CD14-positive monocyte (primary cell): ENCODE data around the gene CDCA4. TPM values are rescaled to one million over a fixed set of nuclear protein-coding genes. Genes with fewer than 3 reads are reported as not detected.

Experiments
- DNase-seq, 3 donors: peaks; one replicate each; pipeline ENCODE4 v3.0.0-alpha.2; 2011 to 2022
- H2AFZ ChIP-seq: 2 replicates; pipeline ENCODE4 v1.6.0; 2012; ENCODE audit warnings: mild to moderate bottlenecking, low read depth, low read length, inconsistent platforms; ENCODE audit not compliant: insufficient read depth, poor library complexity, severe bottlenecking
- H3K27ac ChIP-seq, 2 donors: 1 replicate in 1 of 2; 2 replicates in 1 of 2; pipeline ENCODE4 v1.5.1; 2012 to 2013; ENCODE audit warnings: low read length in 2 of 2, control low read depth in 1 of 2, inconsistent platforms in 1 of 2, low read depth in 1 of 2, mild to moderate bottlenecking in 1 of 2
- H3K27me3 ChIP-seq, 2 donors: one replicate each; pipeline versions ENCODE4 v1.6.0 to v1.6.1; 2011 to 2013; ENCODE audit warnings: low read length in 2 of 2; ENCODE audit not compliant: control insufficient read depth in 2 of 2, insufficient read depth in 2 of 2
- H3K36me3 ChIP-seq, 2 donors: replicated peaks in 1 of 2; 1 replicate in 1 of 2; 2 replicates in 1 of 2; pipeline versions ENCODE4 v1.5.1 to v1.6.1; 2012 to 2013; ENCODE audit warnings: low read length in 2 of 2, control low read depth in 1 of 2, inconsistent platforms in 1 of 2, mild to moderate bottlenecking in 1 of 2; ENCODE audit not compliant: insufficient read depth in 2 of 2, control insufficient read depth in 1 of 2
- H3K4me1 ChIP-seq, 2 donors: 1 replicate in 1 of 2; 2 replicates in 1 of 2; pipeline versions ENCODE4 v1.5.1 to v1.6.1; 2012 to 2013; ENCODE audit warnings: low read length in 2 of 2, control low read depth in 1 of 2, inconsistent platforms in 1 of 2, mild to moderate bottlenecking in 1 of 2, moderate library complexity in 1 of 2; ENCODE audit not compliant: insufficient read depth in 2 of 2, control insufficient read depth in 1 of 2
- H3K4me2 ChIP-seq: replicated peaks from 2 replicates; pipeline ENCODE3; 2012; ENCODE audit warnings: low read length, moderate library complexity, mild to moderate bottlenecking; ENCODE audit not compliant: poor library complexity, severe bottlenecking; ENCODE audit errors: extremely low read depth
- H3K4me3 ChIP-seq, 3 experiments: fragments of 200-600 bp in 1 of 3; sonication (generic) in 1 of 3; replicated peaks in 1 of 3; 1 replicate in 2 of 3; 2 replicates in 1 of 3; pipeline ENCODE4 v1.5.1; 2011 to 2013; ENCODE audit warnings: low read length in 3 of 3, mild to moderate bottlenecking in 3 of 3, control low read depth in 2 of 3, low read depth in 2 of 3, inconsistent platforms in 1 of 3, moderate library complexity in 1 of 3
- H3K79me2 ChIP-seq: 2 replicates; pipeline ENCODE4 v1.6.0; 2012; ENCODE audit warnings: mild to moderate bottlenecking, control low read depth, inconsistent platforms, low read length, moderate library complexity; ENCODE audit not compliant: insufficient read depth
- H3K9ac ChIP-seq: 2 replicates; pipeline ENCODE4 v1.6.0; 2017; ENCODE audit warnings: low read length, mild to moderate bottlenecking; ENCODE audit not compliant: insufficient read depth, poor library complexity, severe bottlenecking
- H3K9me3 ChIP-seq, 2 donors: replicated peaks in 1 of 2; 1 replicate in 1 of 2; 2 replicates in 1 of 2; pipeline versions ENCODE4 v1.5.1 to v1.6.1; 2012 to 2013; ENCODE audit warnings: low read length in 2 of 2, control low read depth in 1 of 2; ENCODE audit not compliant: control insufficient read depth in 1 of 2, insufficient read depth in 1 of 2
- H4K20me1 ChIP-seq: 2 replicates; pipeline ENCODE4 v1.6.0; 2012; ENCODE audit warnings: mild to moderate bottlenecking, low read length, control low read depth, moderate library complexity; ENCODE audit not compliant: insufficient read depth
- H3K27ac Mint-ChIP-seq, 7 donors: one replicate each; pipeline ENCODE4 v1.8.0; 2020; ENCODE audit warnings: mild to moderate bottlenecking in 7 of 7, mixed read lengths in 7 of 7, moderate library complexity in 6 of 7, inconsistent platforms in 2 of 7
- H3K27me3 Mint-ChIP-seq, 3 donors: one replicate each; pipeline ENCODE4 v1.8.0; 2021 to 2022; ENCODE audit warnings: low read depth in 3 of 3, mild to moderate bottlenecking in 3 of 3, mixed read lengths in 3 of 3, moderate library complexity in 3 of 3, inconsistent platforms in 1 of 3
- H3K36me3 Mint-ChIP-seq, 2 donors: one replicate each; pipeline ENCODE4 v1.8.0; 2020; ENCODE audit warnings: mixed read lengths in 2 of 2, inconsistent platforms in 1 of 2, mild to moderate bottlenecking in 1 of 2
- H3K4me1 Mint-ChIP-seq: one replicate; pipeline ENCODE4 v1.8.0; 2020; ENCODE audit warnings: mild to moderate bottlenecking, mixed read lengths
- H3K4me3 Mint-ChIP-seq, 2 donors: one replicate each; pipeline ENCODE4 v1.8.0; 2020; ENCODE audit warnings: mild to moderate bottlenecking in 2 of 2, mixed read lengths in 2 of 2, moderate library complexity in 1 of 2
- H3K9me3 Mint-ChIP-seq, 7 donors: one replicate each; pipeline ENCODE4 v1.8.0; 2020 to 2022; ENCODE audit warnings: mixed read lengths in 7 of 7, mild to moderate bottlenecking in 6 of 7, moderate library complexity in 6 of 7, inconsistent platforms in 2 of 7
- CTCF ChIP-seq: fragments of 200-600 bp; IDR thresholded peaks from one replicate; pipeline ENCODE4 v1.8.0; 2022; ENCODE audit warnings: antibody characterized with exemption, mild to moderate bottlenecking
- WGBS: methylation state at CpG from one replicate; pipeline ENCODE4 v1.1.5; 2013; ENCODE audit warnings: missing lambda C conversion rate; ENCODE audit not compliant: insufficient coverage; 5-methylcytosine and 5-hydroxymethylcytosine counted together
- intact Hi-C, 2 donors: fragments of 100-400 bp; cut with micrococcal nuclease; formaldehyde crosslinking; loops; one replicate each; pipeline versions ENCODE4 v1.15.0 to v1.15.1; 2023
- polyA plus RNA-seq, 3 donors: library from polyadenylated mRNA; depleted of rRNA in 1 of 3; unstranded in 2 of 3; stranded (reverse) in 1 of 3; fragments of 300-500 nt in 2 of 3; fragments of >200 nt in 1 of 3; fragmentation: Illumina TruSeq in 2 of 3; gene quantifications; 1 replicate in 2 of 3; 2 replicates in 1 of 3; pipeline ENCODE4 v1.2.3, GENCODE V29; 2012 to 2021

Gene CDCA4
- polyA plus RNA-seq, 3 donors: 8.6 to 12.0 (median 11.6) TPM

GRCh38 chr14:104964546-104964945 lies 56.3 kb downstream of the CDCA4 start:
- H3K9ac ChIP-seq: no peak overlapping the region
- H3K4me2 ChIP-seq: no peak overlapping the region
- Mint-ChIP-seq H3K4me3 (no peak overlapping the region), H3K27me3 (peaks cover 22 to 38% (median 32%) of the 10 kb centered on the region in 3 donors), H3K9me3 (peaks cover 0 to 3% (median 0%) of the 10 kb centered on the region in 7 donors), H3K36me3 (no peaks in the 10 kb centered on the region), H3K4me1 (peaks cover 4% of the 10 kb centered on the region), H3K27ac (no peak overlapping the region)
- no peaks in the 10 kb centered on the region for H3K79me2 ChIP-seq
- H3K4me1 ChIP-seq: no peaks in the 10 kb centered on the region
- no peak overlapping the region for H3K4me3 ChIP-seq
- H3K27me3 ChIP-seq: peaks cover 2 to 23% of the 10 kb centered on the region in 2 donors
- intact Hi-C loops: no loop called here
- 93% methylated on average over 5 of the region's 7 CpGs for WGBS
- H3K27ac ChIP-seq: no peak overlapping the region
- no peaks in the 10 kb centered on the region for H4K20me1 ChIP-seq
- H2AFZ ChIP-seq: no peak overlapping the region
- H3K36me3 ChIP-seq: no peaks in the 10 kb centered on the region
- no peaks in the 10 kb centered on the region for H3K9me3 ChIP-seq
- no peak for TF ChIP-seq CTCF
- DNase-seq: no peak

Other genes with a start within 250 kb of the CDCA4 start
- 100 to 1,000 TPM in 1 of 3 donors, 10 to 100 TPM in 1, 1 to 10 TPM in 1; 7.2 to 180 (median 26.4) TPM for gene AKT1, start 225.3 kb downstream of the CDCA4 start, polyA plus RNA-seq
- 1 to 10 TPM in 1 of 3 donors, under 1 TPM in 2; 0.49 to 1.0 (median 0.68) TPM for gene ZBTB42, start 220.0 kb downstream of the CDCA4 start, polyA plus RNA-seq
- under 1 TPM in 1 of 3 donors, not detected in 2; 0.09 TPM for gene CEP170B, start 155.8 kb downstream of the CDCA4 start, polyA plus RNA-seq
- 10 to 100 TPM; 12.2 to 15.5 (median 15.1) TPM for gene PLD4, start 96.2 kb downstream of the CDCA4 start, polyA plus RNA-seq
- gene AHNAK2, start 42.7 kb downstream of the CDCA4 start, polyA plus RNA-seq: under 1 TPM in 1 of 3 donors, not detected in 2; 0.01 TPM
- gene CLBA1, start 35.3 kb downstream of the CDCA4 start, polyA plus RNA-seq: under 1 TPM; 0.62 to 0.76 (median 0.63) TPM
- 10 to 100 TPM in 2 of 3 donors, 1 to 10 TPM in 1; 6.3 to 19.0 (median 13.0) TPM for gene GPR132, start 44.3 kb upstream of the CDCA4 start, polyA plus RNA-seq
- gene JAG2, start 147.7 kb upstream of the CDCA4 start, polyA plus RNA-seq: 1 to 10 TPM in 1 of 3 donors, not detected in 2; 1.2 TPM
- gene NUDT14, start 160.2 kb upstream of the CDCA4 start, polyA plus RNA-seq: 10 to 100 TPM; 22.0 to 37.4 (median 23.9) TPM
- gene BTBD6, start 227.4 kb upstream of the CDCA4 start, polyA plus RNA-seq: 10 to 100 TPM in 1 of 3 donors, 1 to 10 TPM in 2; 1.3 to 24.4 (median 6.3) TPM